SW480 (cell line): ENCODE measurements around the gene VKORC1L1.
"Not testable (repeated sequence)": the region's sequence is repeated elsewhere in the genome, so short reads cannot be mapped to it uniquely, and the experiment has no call there.

Experiments
- DNase-seq: peaks from one replicate; pipeline ENCODE4 v3.0.0-alpha.2; 2016; ENCODE audit warnings: low spot score

The VKORC1L1 gene

GRCh38 chr7:65872776-65873581 is at the start of gene VKORC1L1:
Gene VKORC1L1, plus strand, starts transcription at chr7:65873074. Its CDS starts 298 bp downstream, at chr7:65873372.
- peak; percentile 94 for DNase-seq

- no peak for DNase-seq
Measured at GRCh38 chr7:65827366-65827765, 45.5 kb upstream of the VKORC1L1 start.

GRCh38 chr7:65832281-65832680 is 40.6 kb upstream of the VKORC1L1 start:
- DNase-seq = no peak

GRCh38 chr7:65836684-65837083 is 36.2 kb upstream of the VKORC1L1 start:
- DNase-seq = not testable (repeated sequence)

GRCh38 chr7:65837541-65837956 is 35.3 kb upstream of the VKORC1L1 start:
- peak; percentile 40 for DNase-seq

GRCh38 chr7:65839846-65840245 is 33.0 kb upstream of the VKORC1L1 start:
- no peak for DNase-seq

- no peak for DNase-seq
Measured at GRCh38 chr7:65840446-65840845, 32.4 kb upstream of the VKORC1L1 start.

GRCh38 chr7:65843616-65844015 is 29.3 kb upstream of the VKORC1L1 start:
- DNase-seq = not testable (repeated sequence)

- DNase-seq = no peak
Measured at GRCh38 chr7:65846008-65846570, 26.8 kb upstream of the VKORC1L1 start.

- DNase-seq = not testable (repeated sequence)
Measured at GRCh38 chr7:65853426-65853825, 19.4 kb upstream of the VKORC1L1 start.

- DNase-seq = not testable (repeated sequence)
Measured at GRCh38 chr7:65853892-65854291, 19.0 kb upstream of the VKORC1L1 start.

- not testable (repeated sequence) for DNase-seq
Measured at GRCh38 chr7:65857321-65857894, 15.5 kb upstream of the VKORC1L1 start.

- DNase-seq = not testable (repeated sequence)
Measured at GRCh38 chr7:65858660-65859059, 14.2 kb upstream of the VKORC1L1 start.

GRCh38 chr7:65866244-65866643 is 6.6 kb upstream of the VKORC1L1 start:
- DNase-seq = not testable (repeated sequence)

- not testable (repeated sequence) for DNase-seq
Measured at GRCh38 chr7:65867681-65868080, 5.2 kb upstream of the VKORC1L1 start.

GRCh38 chr7:65869312-65869711 is 3.6 kb upstream of the VKORC1L1 start:
- peak; percentile 48 for DNase-seq

- DNase-seq = not testable (repeated sequence)
Measured at GRCh38 chr7:65871451-65871850, 1.4 kb upstream of the VKORC1L1 start.

GRCh38 chr7:65873582-65874193 is 814 bp downstream of the VKORC1L1 start:
- DNase-seq = peak; percentile 26

GRCh38 chr7:65875715-65876114 is 2.8 kb downstream of the VKORC1L1 start:
- not testable (repeated sequence) for DNase-seq

- DNase-seq = not testable (repeated sequence)
Measured at GRCh38 chr7:65879292-65880153, 6.6 kb downstream of the VKORC1L1 start.

- DNase-seq = not testable (repeated sequence)
Measured at GRCh38 chr7:65880242-65880641, 7.4 kb downstream of the VKORC1L1 start.

GRCh38 chr7:65884983-65885382 is 12.1 kb downstream of the VKORC1L1 start:
- DNase-seq = not testable (repeated sequence)
